ENCODE measurements around the gene PUS10. TPM values are rescaled to one million over a fixed set of nuclear protein-coding genes. Genes with fewer than 3 reads are reported as not detected.

PUS10 gene
- polyA plus RNA-seq, 3 donors = 2.0 to 3.0 (median 2.8) TPM

DNA sequence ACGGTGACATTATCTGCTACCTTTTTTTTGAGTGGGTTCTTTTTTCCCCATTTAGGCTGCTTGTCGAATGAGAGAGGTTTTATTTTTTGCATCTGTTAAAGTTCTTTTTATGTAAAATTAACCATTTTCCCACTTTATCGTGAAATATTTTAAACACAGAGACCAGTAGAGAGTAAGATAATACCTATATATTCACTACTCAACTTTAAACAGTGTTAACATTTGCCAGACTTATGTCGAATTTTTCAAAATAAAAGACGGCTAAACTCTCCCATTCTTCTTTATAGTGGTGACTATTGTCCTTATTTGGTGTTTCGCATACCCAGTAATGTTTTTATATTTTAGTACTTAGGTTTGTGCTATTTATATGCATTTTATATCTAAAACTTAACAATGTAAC lies 743 bp upstream of the PUS10 start:
- no peaks in the 10 kb centered on the region for H3K27me3 ChIP-seq (ENCODE audit: control insufficient read depth in 2 of 2, insufficient read depth in 2 of 2, low read length in 2 of 2)
- peak overlapping the region; percentile 87 for H2AFZ ChIP-seq (ENCODE audit: insufficient read depth, low read depth, low read length, poor library complexity, severe bottlenecking)
- DNase-seq = no peak
- Mint-ChIP-seq H3K27me3 (ENCODE audit: low read depth in 3 of 3) (no peaks in the 10 kb centered on the region), H3K4me3 (peak overlapping the region; percentile 39 to 99), H3K36me3 (peaks cover 20 to 23% of the 10 kb centered on the region in 2 donors), H3K4me1 (peaks cover 41% of the 10 kb centered on the region), H3K27ac (peak overlapping the region in 3 of 7 donors; percentile 93 to 97 (median 96)), H3K9me3 (peaks cover 0 to 4% (median 3%) of the 10 kb centered on the region in 7 donors)
- H3K27ac ChIP-seq (ENCODE audit: low read depth in 1 of 2, low read length in 2 of 2) = peak overlapping the region in 1 of 2 donors; percentile 88
- TF ChIP-seq, protein P1, sequence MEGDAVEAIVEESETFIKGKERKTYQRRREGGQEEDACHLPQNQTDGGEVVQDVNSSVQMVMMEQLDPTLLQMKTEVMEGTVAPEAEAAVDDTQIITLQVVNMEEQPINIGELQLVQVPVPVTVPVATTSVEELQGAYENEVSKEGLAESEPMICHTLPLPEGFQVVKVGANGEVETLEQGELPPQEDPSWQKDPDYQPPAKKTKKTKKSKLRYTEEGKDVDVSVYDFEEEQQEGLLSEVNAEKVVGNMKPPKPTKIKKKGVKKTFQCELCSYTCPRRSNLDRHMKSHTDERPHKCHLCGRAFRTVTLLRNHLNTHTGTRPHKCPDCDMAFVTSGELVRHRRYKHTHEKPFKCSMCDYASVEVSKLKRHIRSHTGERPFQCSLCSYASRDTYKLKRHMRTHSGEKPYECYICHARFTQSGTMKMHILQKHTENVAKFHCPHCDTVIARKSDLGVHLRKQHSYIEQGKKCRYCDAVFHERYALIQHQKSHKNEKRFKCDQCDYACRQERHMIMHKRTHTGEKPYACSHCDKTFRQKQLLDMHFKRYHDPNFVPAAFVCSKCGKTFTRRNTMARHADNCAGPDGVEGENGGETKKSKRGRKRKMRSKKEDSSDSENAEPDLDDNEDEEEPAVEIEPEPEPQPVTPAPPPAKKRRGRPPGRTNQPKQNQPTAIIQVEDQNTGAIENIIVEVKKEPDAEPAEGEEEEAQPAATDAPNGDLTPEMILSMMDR (IDR thresholded peaks at IDR 0.05) = no peak
- WGBS (ENCODE audit: insufficient coverage) = no CpG with 5 or more reads among the region's 6 CpGs
- H3K79me2 ChIP-seq (ENCODE audit: insufficient read depth, low read length) = peaks cover 84% of the 10 kb centered on the region
- H3K9ac ChIP-seq (ENCODE audit: insufficient read depth, low read length, poor library complexity, severe bottlenecking) = peak overlapping the region; percentile 86
- peaks cover 5 to 17% of the 10 kb centered on the region in 2 donors for H3K36me3 ChIP-seq (replicated peaks in 1 of 2; ENCODE audit: control insufficient read depth in 1 of 2, insufficient read depth in 2 of 2, low read length in 2 of 2)
- intact Hi-C loops (cut with micrococcal nuclease) = loop anchor here in 1 of 2 donors (5.0 kb wide), 1 partner anchor 49 kb away; the partner anchor contains the start of gene SANBR
- H3K9me3 ChIP-seq (replicated peaks in 1 of 2; ENCODE audit: control insufficient read depth in 1 of 2, insufficient read depth in 1 of 2, low read length in 2 of 2) = peaks cover 0 to 4% of the 10 kb centered on the region in 2 donors
- peaks cover 27% of the 10 kb centered on the region for H4K20me1 ChIP-seq (ENCODE audit: insufficient read depth, low read length)
- peak overlapping the region; percentile 89 for H3K4me2 ChIP-seq (replicated peaks; ENCODE audit: extremely low read depth, low read length, poor library complexity, severe bottlenecking)
- H3K4me3 ChIP-seq (replicated peaks in 1 of 3; ENCODE audit: low read depth in 2 of 3, low read length in 3 of 3) = peak overlapping the region in 2 of 3 experiments; percentile 89 to 97
- peaks cover 30 to 40% of the 10 kb centered on the region in 2 donors for H3K4me1 ChIP-seq (ENCODE audit: control insufficient read depth in 1 of 2, insufficient read depth in 2 of 2, low read length in 2 of 2)

DNA sequence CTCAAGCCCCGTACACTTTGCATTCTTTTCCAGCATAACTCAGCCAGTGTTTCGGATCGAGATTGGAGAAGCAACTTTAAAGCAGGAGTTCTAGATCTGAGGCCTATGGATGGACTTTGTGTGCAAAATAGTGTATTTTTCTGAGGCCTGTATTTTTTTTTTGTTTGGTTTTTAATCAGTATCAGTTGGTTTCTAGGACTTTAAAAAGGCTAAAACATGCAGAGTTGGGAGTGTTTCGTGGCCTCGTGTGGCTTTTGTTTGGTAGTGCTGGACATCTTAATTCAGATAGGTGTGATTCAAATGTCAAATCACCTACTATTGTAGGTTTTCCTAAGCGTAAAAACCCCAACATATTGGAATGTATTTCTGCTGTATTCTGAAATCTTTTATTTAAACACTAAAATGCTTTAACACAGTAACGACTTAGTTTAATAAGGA lies 282 bp upstream of the PUS10 start:
- Mint-ChIP-seq H3K36me3 (peaks cover 17 to 20% of the 10 kb centered on the region in 2 donors), H3K4me1 (peaks cover 44% of the 10 kb centered on the region), H3K27me3 (ENCODE audit: low read depth in 3 of 3) (no peaks in the 10 kb centered on the region), H3K4me3 (peak overlapping the region; percentile 99), H3K27ac (peak overlapping the region; percentile 88 to 97 (median 93)), H3K9me3 (peaks cover 0 to 4% (median 3%) of the 10 kb centered on the region in 7 donors)
- Histone ChIP-seq H3K79me2 (ENCODE audit: insufficient read depth, low read length) (peaks cover 81% of the 10 kb centered on the region), H3K27ac (ENCODE audit: low read depth in 1 of 2, low read length in 2 of 2) (peak overlapping the region; percentile 57 to 88), H3K9me3 (replicated peaks in 1 of 2; ENCODE audit: control insufficient read depth in 1 of 2, insufficient read depth in 1 of 2, low read length in 2 of 2) (peaks cover 0 to 4% of the 10 kb centered on the region in 2 donors), H3K4me3 (replicated peaks in 1 of 3; ENCODE audit: low read depth in 2 of 3, low read length in 3 of 3) (peak overlapping the region; percentile 75 to 97 (median 89)), H3K36me3 (replicated peaks in 1 of 2; ENCODE audit: control insufficient read depth in 1 of 2, insufficient read depth in 2 of 2, low read length in 2 of 2) (peaks cover 5 to 17% of the 10 kb centered on the region in 2 donors), H4K20me1 (ENCODE audit: insufficient read depth, low read length) (peaks cover 23% of the 10 kb centered on the region), H3K4me1 (ENCODE audit: control insufficient read depth in 1 of 2, insufficient read depth in 2 of 2, low read length in 2 of 2) (peaks cover 32 to 41% of the 10 kb centered on the region in 2 donors), H3K4me2 (replicated peaks; ENCODE audit: extremely low read depth, low read length, poor library complexity, severe bottlenecking) (peak overlapping the region; percentile 89), H3K27me3 (ENCODE audit: control insufficient read depth in 2 of 2, insufficient read depth in 2 of 2, low read length in 2 of 2) (no peaks in the 10 kb centered on the region), H3K9ac (ENCODE audit: insufficient read depth, low read length, poor library complexity, severe bottlenecking) (peak overlapping the region; percentile 86), H2AFZ (ENCODE audit: insufficient read depth, low read depth, low read length, poor library complexity, severe bottlenecking) (peak overlapping the region; percentile 87)
- no CpG with 5 or more reads among the region's 7 CpGs for WGBS (ENCODE audit: insufficient coverage)
- DNase-seq = peak in 1 of 3 donors; percentile 46
- TF ChIP-seq, protein P1 (IDR thresholded peaks at IDR 0.05) = no peak
- intact Hi-C loops (cut with micrococcal nuclease) = loop anchor here in 1 of 2 donors (5.0 kb wide), 1 partner anchor 49 kb away; the partner anchor contains the start of gene SANBR

All from CD14-positive monocyte (primary cell).